MM.1S (cell line): ENCODE results near the gene PRKG1.

Experiments
- DNase-seq: peaks from one replicate; pipeline ENCODE4 v3.0.0-alpha.2; 2015
- H2AFZ ChIP-seq: fragments of 300-600 bp; sonication (generic); 2 replicates; pipeline ENCODE4 v1.6.0; 2016; ENCODE audit warnings: antibody characterized with exemption, low read length
- H3F3A ChIP-seq: fragments of 300-600 bp; sonication (generic); 2 replicates; pipeline ENCODE4 v1.6.1; 2016; ENCODE audit warnings: mild to moderate bottlenecking, antibody characterized with exemption, low read length, moderate library complexity, mixed read lengths; ENCODE audit not compliant: insufficient read depth
- H3K27ac ChIP-seq: fragments of 300-600 bp; sonication (generic); 2 replicates; pipeline ENCODE4 v1.5.1; 2016; ENCODE audit warnings: mild to moderate bottlenecking, low read length
- H3K27me3 ChIP-seq: fragments of 300-600 bp; sonication (generic); replicated peaks from 2 replicates; pipeline ENCODE4 v1.6.0; 2016; ENCODE audit warnings: low read length; ENCODE audit not compliant: insufficient read depth
- H3K36me3 ChIP-seq: fragments of 300-600 bp; sonication (generic); replicated peaks from 2 replicates; pipeline ENCODE4 v1.6.1; 2016; ENCODE audit warnings: mild to moderate bottlenecking, low read length, mixed read lengths; ENCODE audit not compliant: insufficient read depth
- H3K4me1 ChIP-seq: fragments of 300-600 bp; sonication (generic); 2 replicates; pipeline ENCODE4 v1.6.1; 2016; ENCODE audit warnings: low read length, mixed read lengths
- H3K4me2 ChIP-seq: fragments of 300-600 bp; sonication (generic); 2 replicates; pipeline ENCODE4 v1.6.0; 2016; ENCODE audit warnings: low read depth, low read length
- H3K4me3 ChIP-seq: fragments of 300-600 bp; sonication (generic); 2 replicates; pipeline ENCODE4 v1.5.1; 2016; ENCODE audit warnings: low read length, mixed read lengths
- H3K79me2 ChIP-seq: fragments of 300-600 bp; sonication (generic); 2 replicates; pipeline ENCODE4 v1.6.1; 2016; ENCODE audit warnings: mixed run types, low read length, mixed read lengths
- H3K9ac ChIP-seq: fragments of 300-600 bp; sonication (generic); 2 replicates; pipeline ENCODE4 v1.6.1; 2016; ENCODE audit warnings: low read length, mixed read lengths
- H3K9me2 ChIP-seq: fragments of 300-600 bp; sonication (generic); replicated peaks from 2 replicates; pipeline ENCODE4 v1.6.1; 2016; ENCODE audit warnings: mild to moderate bottlenecking, low read length, mixed read lengths; ENCODE audit not compliant: insufficient read depth
- H3K9me3 ChIP-seq: fragments of 300-600 bp; sonication (generic); replicated peaks from 2 replicates; pipeline ENCODE4 v1.6.1; 2016; ENCODE audit warnings: mild to moderate bottlenecking, low read length, mixed read lengths; ENCODE audit not compliant: insufficient read depth
- H4K20me1 ChIP-seq: fragments of 300-600 bp; sonication (generic); 2 replicates; pipeline ENCODE4 v1.6.1; 2016; ENCODE audit warnings: mild to moderate bottlenecking, low read length, moderate library complexity, mixed read lengths; ENCODE audit not compliant: insufficient read depth
- CTCF ChIP-seq: fragments of 300-600 bp; sonication (generic); IDR thresholded peaks from 2 replicates; pipeline ENCODE4 v1.5.1; 2016; ENCODE audit warnings: antibody characterized with exemption, low read length, mixed read lengths
- EZH2 ChIP-seq: fragments of 300-600 bp; sonication (generic); optimal IDR thresholded peaks from 2 replicates; pipeline ENCODE3; 2017; ENCODE audit warnings: low read depth, mild to moderate bottlenecking, antibody characterized with exemption, low read length, mixed read lengths
- EZH2phosphoT487 ChIP-seq: fragments of 300-600 bp; sonication (generic); IDR thresholded peaks from 2 replicates; pipeline ENCODE4 v1.6.1; 2018; ENCODE audit warnings: antibody characterized with exemption, low read length

The PRKG1 gene

GRCh38 chr10:51521605-51522004, 447.3 kb downstream of the PRKG1 start:
- no peak for TF ChIP-seq EZH2
- TF ChIP-seq CTCF, result no peak
- TF ChIP-seq EZH2phosphoT487, result no peak
- no peak overlapping the region for H3K4me3 ChIP-seq
- H3K9me2 ChIP-seq, result no peaks in the 10 kb centered on the region

GRCh38 chr10:51522858-51523257, 448.6 kb downstream of the PRKG1 start:
- no peak for DNase-seq
- Histone ChIP-seq H3K27ac (no peak overlapping the region), H3K36me3 (no peaks in the 10 kb centered on the region), H3F3A (no peaks in the 10 kb centered on the region), H3K4me3 (no peak overlapping the region), H3K9me3 (no peaks in the 10 kb centered on the region), H3K4me2 (no peak overlapping the region), H3K9me2 (no peaks in the 10 kb centered on the region), H3K27me3 (no peaks in the 10 kb centered on the region), H3K4me1 (peaks cover under 1% of the 10 kb centered on the region; the same call in 1 of the 2 replicates), H3K79me2 (no peaks in the 10 kb centered on the region), H4K20me1 (no peaks in the 10 kb centered on the region), H3K9ac (no peak overlapping the region), H2AFZ (no peak overlapping the region)
- TF ChIP-seq CTCF (no peak), EZH2 (no peak), EZH2phosphoT487 (no peak)

More at GRCh38 chr10:51521605-51522004, 447.3 kb downstream of the PRKG1 start:
- Histone ChIP-seq H3K9me3 (no peaks in the 10 kb centered on the region), H4K20me1 (no peaks in the 10 kb centered on the region), H3K4me2 (no peak overlapping the region), H3F3A (no peaks in the 10 kb centered on the region), H3K27ac (no peak overlapping the region), H3K36me3 (no peaks in the 10 kb centered on the region), H3K4me1 (peaks cover 9% of the 10 kb centered on the region; the same call in 1 of the 2 replicates), H3K27me3 (no peaks in the 10 kb centered on the region), H3K79me2 (no peaks in the 10 kb centered on the region), H2AFZ (no peak overlapping the region), H3K9ac (no peak overlapping the region)
- DNase-seq, result no peak

GRCh38 chr10:51523440-51523839, 449.2 kb downstream of the PRKG1 start:
- Histone ChIP-seq H3K9ac (no peak overlapping the region), H3K4me1 (no peaks in the 10 kb centered on the region), H3K9me3 (no peaks in the 10 kb centered on the region), H4K20me1 (no peaks in the 10 kb centered on the region), H3F3A (no peaks in the 10 kb centered on the region), H3K27ac (no peak overlapping the region), H3K27me3 (no peaks in the 10 kb centered on the region), H3K36me3 (no peaks in the 10 kb centered on the region), H3K4me2 (no peak overlapping the region), H3K4me3 (no peak overlapping the region), H2AFZ (no peak overlapping the region), H3K9me2 (no peaks in the 10 kb centered on the region), H3K79me2 (no peaks in the 10 kb centered on the region)
- no peak for DNase-seq
- no peak for TF ChIP-seq EZH2
- no peak for TF ChIP-seq CTCF
- no peak for TF ChIP-seq EZH2phosphoT487

- Histone ChIP-seq H3K4me2 (no peak overlapping the region), H4K20me1 (no peaks in the 10 kb centered on the region), H2AFZ (no peak overlapping the region), H3K79me2 (no peaks in the 10 kb centered on the region), H3K4me3 (no peak overlapping the region), H3F3A (no peaks in the 10 kb centered on the region), H3K36me3 (no peaks in the 10 kb centered on the region), H3K4me1 (no peaks in the 10 kb centered on the region), H3K9me2 (no peaks in the 10 kb centered on the region), H3K9me3 (no peaks in the 10 kb centered on the region), H3K9ac (no peak overlapping the region), H3K27ac (no peak overlapping the region), H3K27me3 (no peaks in the 10 kb centered on the region)
- DNase-seq, result no peak
- TF ChIP-seq EZH2 (no peak), CTCF (no peak), EZH2phosphoT487 (no peak)
Observed at GRCh38 chr10:51524041-51524440, 449.8 kb downstream of the PRKG1 start.
